GM12874 (cell line): ENCODE measurements around the gene GIMAP7.

Experiments used
- TF ChIP-seq, protein P1 (sequence below): IDR thresholded peaks from 2 replicates; pipeline ENCODE4 v1.5.1; 2011; ENCODE audit warnings: low read depth, mild to moderate bottlenecking, control low read depth, low read length, moderate library complexity; ENCODE audit not compliant: insufficient read depth

GIMAP7 gene

DNA sequence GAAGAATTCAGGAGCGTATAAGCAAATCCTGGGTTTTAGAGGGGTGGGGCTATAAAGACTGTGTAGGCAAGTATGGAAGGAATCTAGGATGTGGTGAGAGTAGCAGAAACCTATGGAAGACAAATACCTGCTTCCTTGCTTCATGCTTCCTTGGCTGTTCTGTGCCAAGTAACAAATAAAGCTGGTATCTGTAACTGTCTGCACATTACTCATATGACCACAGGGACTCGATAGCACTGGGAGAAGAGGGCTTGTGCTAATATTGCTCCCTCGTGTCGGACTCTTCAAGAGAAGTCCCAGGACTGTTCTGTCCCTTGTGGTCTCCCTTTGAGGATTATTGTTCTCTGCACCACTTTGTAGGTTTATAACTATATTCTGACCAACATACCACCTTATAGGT is 11.5 kb upstream of the GIMAP7 start:
- TF ChIP-seq, protein P1, sequence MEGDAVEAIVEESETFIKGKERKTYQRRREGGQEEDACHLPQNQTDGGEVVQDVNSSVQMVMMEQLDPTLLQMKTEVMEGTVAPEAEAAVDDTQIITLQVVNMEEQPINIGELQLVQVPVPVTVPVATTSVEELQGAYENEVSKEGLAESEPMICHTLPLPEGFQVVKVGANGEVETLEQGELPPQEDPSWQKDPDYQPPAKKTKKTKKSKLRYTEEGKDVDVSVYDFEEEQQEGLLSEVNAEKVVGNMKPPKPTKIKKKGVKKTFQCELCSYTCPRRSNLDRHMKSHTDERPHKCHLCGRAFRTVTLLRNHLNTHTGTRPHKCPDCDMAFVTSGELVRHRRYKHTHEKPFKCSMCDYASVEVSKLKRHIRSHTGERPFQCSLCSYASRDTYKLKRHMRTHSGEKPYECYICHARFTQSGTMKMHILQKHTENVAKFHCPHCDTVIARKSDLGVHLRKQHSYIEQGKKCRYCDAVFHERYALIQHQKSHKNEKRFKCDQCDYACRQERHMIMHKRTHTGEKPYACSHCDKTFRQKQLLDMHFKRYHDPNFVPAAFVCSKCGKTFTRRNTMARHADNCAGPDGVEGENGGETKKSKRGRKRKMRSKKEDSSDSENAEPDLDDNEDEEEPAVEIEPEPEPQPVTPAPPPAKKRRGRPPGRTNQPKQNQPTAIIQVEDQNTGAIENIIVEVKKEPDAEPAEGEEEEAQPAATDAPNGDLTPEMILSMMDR: no peak

DNA sequence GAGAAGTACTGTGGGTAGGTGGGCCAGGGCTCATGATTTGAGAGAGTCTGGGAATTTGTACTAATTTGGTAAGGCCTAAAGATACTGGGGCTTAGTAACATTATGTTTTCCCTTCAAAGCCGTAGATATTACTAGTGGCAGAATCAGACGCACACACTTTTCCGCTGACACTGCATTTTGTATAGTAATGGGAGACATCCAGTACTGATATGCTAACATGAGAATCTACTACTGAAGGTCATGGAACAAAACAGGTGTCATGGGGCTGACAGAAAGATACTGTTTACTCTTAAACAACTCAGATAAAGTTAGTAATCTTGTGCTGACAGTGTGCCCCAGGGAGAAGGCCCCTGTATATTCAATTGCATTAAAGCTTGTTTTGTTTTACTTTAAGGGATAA is 11.1 kb upstream of the GIMAP7 start:
- TF ChIP-seq, protein P1: no peak

DNA sequence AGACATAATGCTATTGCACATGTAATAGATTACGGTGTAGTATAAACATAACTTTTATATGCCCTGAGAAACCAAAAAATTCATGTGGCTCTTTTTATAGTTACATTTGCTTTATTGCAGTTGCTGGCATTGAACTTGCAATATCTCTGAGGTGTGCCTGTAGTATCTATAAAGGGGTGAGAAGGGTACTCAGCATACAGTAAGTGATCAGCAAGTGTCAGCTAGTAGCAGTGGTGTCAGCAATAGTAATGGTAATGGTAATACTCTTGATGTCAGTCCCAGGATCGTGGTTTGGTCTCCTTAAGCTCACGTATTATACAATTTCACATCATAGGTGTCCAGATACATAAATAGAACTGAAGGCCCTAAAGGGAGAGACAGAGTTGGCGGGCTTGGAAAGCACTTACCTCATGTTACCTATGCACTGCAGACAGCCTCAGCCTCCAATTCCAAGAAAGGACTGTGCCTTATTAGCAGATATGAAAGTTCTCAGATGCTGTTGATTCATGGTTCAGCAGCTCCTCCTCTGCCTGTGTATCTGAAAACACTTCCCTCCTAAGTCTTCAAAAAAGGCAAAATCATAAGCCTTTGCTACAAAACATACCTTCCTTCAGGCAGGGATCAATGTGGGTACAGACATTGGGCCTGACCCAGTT is 6.6 kb upstream of the GIMAP7 start:
- TF ChIP-seq, protein P1: no peak

DNA sequence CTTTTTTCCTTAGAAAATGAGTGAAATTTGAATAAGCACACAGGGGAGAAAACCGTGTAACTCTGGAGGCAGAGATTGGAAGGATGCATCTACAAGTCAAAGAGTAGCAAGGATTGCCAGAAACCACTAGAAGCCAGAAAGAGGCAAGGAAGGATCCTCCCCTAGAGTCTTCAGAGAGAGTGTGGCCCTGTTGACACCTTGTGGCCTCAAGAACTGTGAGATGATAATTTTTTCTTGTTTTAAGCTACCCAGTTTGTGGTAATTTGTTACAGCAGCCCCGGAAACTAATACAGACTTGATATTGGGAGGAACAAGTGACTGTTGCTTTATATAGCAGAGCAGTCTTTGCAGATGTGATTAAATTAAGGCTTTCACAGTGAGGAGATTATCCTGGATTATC is 3.6 kb upstream of the GIMAP7 start:
- TF ChIP-seq, protein P1: no peak

DNA sequence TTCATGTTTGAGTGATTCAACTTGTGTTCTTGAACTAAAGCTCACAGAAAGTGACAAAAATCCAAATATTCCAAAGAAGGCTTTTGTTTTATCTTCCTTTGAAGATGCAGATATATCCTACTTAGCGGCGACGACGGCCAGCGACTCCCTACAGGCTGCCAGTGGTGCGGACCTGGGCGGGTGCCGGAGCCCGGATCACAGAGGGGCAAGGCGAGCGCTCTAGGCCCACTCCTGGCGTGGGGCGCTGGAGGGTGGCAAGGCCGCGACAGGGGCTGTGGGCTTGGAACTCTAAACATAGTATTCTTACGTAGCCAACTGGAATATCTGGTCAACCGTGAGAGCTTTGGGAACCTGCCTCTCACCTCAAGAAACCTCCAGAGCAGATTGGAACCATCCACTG is 914 bp upstream of the GIMAP7 start:
- TF ChIP-seq, protein P1: no peak

DNA sequence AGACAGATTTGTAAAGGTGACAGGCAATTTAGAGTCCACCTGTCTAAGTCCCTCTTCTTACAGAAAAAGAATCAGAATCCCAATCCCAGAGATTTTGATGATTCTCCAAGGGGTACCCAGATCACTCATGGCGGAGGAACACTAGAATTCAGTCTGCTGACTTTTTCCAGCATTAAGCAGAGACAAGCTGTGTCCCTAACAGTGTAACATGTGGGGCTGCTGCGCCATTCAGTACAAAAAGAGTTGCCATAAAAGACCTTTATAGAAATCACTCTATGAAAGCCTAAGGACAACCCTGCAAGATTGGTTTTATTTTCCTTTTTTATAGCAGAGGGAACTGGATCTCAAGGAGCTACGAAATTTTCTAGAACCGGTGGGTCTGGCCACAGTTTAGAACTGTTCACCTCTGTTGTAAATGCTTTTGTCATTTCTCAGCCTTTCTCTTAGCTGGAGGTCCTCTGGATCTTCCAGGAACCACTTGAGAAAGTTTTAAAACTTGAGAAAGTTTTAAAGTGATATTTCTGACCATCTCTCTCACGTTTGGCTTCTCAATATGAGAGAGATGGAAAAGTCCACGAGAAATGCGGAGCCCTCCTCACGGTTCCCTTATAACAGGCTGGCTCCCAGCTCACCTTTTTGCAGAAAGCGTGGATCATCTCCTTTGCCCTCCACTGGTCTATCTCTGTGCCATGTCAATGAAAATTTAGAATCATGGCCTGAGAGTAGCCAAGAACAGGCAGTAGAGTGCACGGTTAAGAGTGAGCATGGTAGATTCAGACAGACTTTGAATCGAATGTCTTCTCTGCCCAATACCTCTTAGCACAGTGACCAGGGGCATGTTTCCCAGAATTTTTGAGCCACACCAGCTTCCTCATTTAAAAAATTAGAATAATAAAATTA is 826 bp downstream of the GIMAP7 start:
- TF ChIP-seq, protein P1: no peak

DNA sequence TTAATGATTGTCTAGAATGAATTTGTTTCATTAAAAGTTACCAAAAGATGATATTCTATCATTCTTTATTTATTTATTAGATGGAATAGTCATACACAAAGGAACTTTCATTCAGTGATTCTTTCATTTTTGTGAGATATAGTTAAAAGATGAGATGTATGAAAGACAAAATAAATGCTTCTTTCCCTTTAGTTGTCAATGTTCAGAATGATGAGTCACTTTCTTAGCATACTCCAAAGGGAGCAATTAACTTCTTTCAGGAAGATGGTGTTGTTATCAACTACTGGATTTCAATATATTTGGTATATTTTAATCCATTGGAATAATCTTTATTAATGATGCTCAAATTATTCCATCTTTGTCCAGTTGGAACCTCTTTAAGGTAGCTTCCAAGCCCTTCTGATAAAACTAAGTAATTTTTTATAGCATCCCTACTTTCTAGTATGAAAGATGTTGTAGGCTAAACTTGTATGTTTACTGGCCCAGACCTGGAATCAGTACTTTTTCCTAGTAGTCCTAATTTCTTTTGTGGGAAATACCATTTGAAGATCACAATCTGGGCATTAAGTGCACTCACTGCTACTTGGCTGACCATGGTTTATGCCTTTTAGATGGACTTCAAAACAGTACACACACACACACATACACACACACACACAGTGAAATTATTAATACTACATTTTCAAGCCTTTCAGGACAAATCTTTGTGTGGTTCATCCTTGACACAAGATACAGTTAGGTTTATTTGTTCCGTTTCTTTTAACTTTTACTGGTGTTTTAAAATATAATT is 2.5 kb downstream of the GIMAP7 start:
- TF ChIP-seq, protein P1: no peak
